ENCODE measurements around the gene GK. TPM values are rescaled to one million over a fixed set of nuclear protein-coding genes. Genes with fewer than 3 reads are reported as not detected.

GK gene
- total and polyA plus RNA-seq, 2 of the 8 experiments (the other 6 are each of a cell fraction or from before 2014, with no cell fraction given): 2.9 to 11.2 TPM

Small RNA genes lying within 50 kb of the gene (small RNA-seq; reads per million reads assigned to genes)
- not detected for gene CKS1BP6 (ENCODE audit: insufficient read depth)

Other genes starting within 250 kb of the GK start
- gene TASL, start 75.7 kb upstream of the GK start, total RNA-seq (2021; fragmentation: NEBNext Ultra II Directional; extraction: Animal tissue kit (Norgen Biotek cat#: 25700)): not detected in 2 replicates
- not detected in 2 replicates for gene TASL, start 75.7 kb upstream of the GK start, polyA plus RNA-seq (2011; rRNA removed)
- gene TAB3, start 235.8 kb downstream of the GK start, total RNA-seq (2021; fragmentation: NEBNext Ultra II Directional; extraction: Animal tissue kit (Norgen Biotek cat#: 25700)): 12.7 and 12.9 TPM in 2 replicates
- 7.8 and 12.7 TPM in 2 replicates for gene TAB3, start 235.8 kb downstream of the GK start, polyA plus RNA-seq (2011; rRNA removed)

All from H1 (cell line).